Measurements from ENCODE around the gene PPP1R12B.
"Not testable (repeated sequence)": the region's sequence is repeated elsewhere in the genome, so short reads cannot be mapped to it uniquely, and the experiment has no call there.

PPP1R12B gene

DNA sequence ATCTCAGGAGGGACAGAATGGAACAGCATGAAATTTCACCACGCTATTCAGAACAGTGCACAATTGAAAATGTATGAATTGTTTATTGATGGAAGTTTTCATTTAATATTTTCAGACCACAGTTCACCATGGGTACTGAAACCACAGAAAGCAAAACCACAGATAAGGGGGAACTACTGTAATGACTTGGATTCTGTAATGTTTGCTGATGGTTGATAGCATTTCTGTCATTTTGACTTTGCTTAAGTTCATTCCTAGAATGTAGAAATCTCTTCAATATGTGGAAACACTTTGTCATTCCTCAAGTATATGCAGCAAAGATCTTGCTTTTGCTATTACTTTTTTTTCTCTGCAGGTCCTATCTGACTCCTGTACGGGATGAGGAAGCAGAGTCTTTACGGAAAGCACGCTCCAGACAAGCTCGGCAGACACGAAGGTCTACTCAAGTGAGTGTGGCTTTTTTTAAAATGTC is 139.7 kb downstream of the PPP1R12B start:
- DNase-seq (ENCODE audit: low read depth): not testable (repeated sequence)

DNA sequence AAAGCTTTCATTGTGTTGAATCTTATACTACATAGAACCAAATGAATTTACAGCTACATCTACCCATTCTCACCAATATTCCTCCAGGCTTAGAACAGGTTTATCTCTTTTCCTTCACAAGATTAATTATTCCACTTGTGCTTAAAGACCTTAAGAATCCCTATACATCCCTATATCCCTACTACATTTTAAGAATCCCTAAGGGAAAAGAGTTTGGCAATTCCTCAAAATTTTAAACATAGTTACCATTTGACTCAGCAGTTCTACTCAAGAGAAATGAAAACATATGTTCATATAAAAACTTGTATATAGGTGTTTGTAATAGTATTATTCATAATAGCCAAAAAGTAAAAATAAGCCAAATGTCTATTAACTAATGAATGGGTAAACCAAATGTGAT is 140.6 kb downstream of the PPP1R12B start:
- DNase-seq (ENCODE audit: low read depth): not testable (repeated sequence)

DNA sequence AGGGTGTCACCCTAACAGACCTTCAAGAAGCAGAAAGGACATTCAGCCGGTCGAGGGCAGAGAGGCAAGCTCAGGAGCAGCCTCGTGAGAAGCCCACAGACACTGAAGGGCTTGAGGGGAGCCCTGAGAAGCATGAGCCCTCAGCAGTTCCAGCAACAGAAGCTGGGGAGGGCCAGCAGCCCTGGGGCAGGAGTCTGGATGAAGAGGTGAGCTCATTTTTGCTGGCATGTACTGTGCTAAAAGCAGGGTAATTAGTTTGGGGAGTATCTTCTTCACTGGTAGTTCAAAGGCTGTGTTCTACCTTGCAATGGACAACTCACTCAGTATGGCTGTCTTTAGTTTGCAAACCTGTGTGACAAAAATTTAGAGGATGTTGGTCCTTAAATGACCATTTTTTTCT is 144.6 kb downstream of the PPP1R12B start:
- not testable (repeated sequence) for DNase-seq (ENCODE audit: low read depth)

DNA sequence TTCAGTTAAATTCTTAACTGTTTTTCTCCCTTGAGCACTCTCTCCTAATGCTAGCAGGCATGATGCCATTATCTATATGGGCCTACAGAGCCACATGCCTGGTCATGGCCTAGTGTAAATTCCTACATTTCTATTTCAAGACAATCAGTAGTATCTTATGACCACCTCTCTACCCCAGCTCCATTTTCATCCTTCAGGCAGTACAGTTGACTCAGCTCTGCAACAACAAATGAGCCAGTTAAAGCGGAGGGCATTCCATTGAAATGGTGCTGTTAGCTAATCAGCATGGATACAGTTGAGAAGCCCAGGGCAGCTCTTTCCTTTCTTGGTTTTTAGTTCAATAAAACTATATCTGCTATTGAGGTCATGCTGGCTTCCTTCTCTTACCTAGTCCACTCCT is 150.0 kb downstream of the PPP1R12B start:
- DNase-seq (ENCODE audit: low read depth): no peak

DNA sequence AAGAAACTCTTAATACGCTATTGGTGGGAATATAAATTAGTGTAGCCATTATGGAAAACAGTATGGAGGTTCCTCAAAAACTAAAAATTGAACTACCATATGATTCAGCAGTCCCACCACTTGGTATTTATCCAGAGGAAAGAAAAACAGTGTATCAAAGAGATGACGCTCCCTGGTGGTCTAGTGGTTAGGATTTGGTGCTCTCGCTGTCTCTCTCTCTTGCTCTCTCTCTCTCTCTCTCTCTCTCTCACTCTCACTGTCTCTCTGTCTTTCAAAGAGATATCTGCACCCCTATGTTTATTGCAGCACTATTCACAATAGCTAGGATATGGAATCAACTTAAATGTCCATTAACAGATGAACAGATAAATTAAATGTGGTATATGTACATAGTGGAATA is 151.5 kb downstream of the PPP1R12B start:
- DNase-seq (ENCODE audit: low read depth): not testable (repeated sequence)

DNA sequence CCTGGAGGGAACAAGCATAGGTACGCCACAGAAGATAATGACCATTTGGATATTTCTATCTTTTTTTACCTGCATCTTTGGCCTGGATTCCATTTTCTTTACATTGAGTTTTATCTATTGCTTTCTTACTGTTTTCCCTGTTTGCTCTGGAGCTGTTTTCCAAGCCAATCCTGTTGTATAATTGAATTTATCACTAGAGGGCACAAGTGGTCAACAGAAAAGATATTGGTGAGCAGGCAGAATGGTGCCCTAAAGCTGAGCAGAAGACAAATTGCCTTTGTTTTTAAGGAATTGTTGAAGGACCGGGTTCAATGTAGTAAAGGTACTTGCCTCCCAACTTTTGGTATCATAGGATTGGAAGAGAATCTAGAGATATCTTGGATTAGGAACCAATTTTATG is 152.8 kb downstream of the PPP1R12B start:
- DNase-seq (ENCODE audit: low read depth): no peak

DNA sequence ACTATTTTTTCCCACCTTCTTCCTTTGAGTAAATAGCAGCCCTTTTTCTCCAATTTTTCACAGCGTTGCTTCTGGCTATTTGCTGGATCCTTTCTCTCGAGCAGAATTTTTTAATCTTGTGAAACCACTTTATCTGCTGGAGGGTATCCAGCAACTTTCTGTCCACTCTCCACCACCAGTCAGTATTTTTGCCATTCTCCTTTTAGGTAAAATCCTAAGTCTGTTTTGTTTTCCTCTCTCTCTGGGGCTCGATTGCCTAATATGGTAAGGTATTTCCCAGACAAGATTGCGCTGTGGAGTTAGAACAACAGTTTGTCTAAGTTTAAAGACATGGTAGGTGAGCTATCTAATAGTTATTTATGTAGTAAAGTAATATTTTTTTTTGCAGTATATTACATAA is 156.9 kb downstream of the PPP1R12B start:
- DNase-seq (ENCODE audit: low read depth): no peak

DNA sequence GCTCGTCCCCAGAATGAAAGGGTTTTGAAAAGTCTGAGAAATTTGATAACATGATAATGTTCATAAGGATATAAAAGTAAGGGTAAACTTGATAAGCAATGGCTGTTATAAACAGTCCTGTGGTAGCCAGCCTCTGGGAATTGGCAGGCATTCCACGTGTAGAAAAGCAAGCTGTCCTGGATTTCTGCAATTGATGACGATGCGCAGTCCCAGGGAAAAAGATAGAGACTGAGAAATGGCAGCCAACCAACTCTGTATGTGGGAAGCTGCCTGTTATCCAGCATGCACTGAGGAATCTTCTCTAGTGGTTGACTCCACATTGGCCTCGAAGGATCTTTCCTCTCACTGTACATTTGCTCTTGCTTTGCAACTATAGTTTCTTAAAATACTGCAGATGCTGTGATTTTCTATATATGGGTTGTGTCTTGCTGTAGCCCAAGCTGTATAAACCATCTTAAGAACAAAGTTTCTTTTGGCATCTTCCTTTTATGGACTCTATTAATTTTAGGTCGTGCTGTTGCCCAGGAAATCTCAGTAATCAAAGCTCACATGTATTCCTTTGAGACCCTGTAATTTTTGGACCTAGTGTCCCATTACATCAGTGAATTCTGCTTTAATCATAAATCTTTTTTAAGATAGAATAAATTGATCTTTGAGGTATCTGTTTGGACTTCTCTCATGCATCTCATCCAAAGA is 157.5 kb downstream of the PPP1R12B start:
- not testable (repeated sequence) for DNase-seq (ENCODE audit: low read depth)

DNA sequence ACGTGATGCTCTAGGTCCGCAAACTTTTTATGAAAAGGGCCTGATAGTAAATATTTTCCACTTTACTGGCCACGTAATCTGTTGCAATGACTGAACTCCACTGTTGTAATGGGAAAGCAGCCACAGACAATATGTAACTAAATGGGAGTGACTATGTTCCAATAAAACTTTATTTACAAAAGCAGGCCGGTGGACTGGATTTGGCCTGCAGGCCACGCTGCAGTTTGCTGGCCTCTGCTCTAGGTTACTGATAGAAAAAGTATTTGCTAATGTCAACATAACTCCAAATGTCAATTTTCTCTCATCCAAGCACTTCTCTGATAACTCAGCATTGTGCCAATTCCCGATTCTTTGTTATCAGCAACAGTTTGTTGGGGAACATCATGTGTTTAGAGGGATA is 160.4 kb downstream of the PPP1R12B start:
- DNase-seq (ENCODE audit: low read depth): not testable (repeated sequence)

DNA sequence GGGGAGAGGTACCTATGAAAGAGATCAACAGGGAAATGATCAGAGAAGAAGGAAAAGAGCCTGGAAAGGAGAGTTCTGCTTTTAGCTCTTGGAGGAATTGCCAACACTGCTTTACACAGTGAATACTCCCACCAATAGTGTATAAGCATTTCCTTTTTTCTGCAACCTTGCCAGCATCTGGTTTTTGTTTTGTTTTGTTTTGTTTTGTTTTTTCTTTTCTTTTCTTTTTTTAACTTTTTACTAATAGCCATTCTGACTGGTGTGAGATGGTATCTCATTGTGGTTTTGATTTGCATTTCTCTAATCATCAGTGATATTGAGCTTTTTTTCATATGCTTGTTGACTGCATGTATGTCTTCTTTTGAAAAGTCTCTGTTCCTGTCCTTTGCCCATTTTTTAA is 165.4 kb downstream of the PPP1R12B start:
- not testable (repeated sequence) for DNase-seq (ENCODE audit: low read depth)

DNA sequence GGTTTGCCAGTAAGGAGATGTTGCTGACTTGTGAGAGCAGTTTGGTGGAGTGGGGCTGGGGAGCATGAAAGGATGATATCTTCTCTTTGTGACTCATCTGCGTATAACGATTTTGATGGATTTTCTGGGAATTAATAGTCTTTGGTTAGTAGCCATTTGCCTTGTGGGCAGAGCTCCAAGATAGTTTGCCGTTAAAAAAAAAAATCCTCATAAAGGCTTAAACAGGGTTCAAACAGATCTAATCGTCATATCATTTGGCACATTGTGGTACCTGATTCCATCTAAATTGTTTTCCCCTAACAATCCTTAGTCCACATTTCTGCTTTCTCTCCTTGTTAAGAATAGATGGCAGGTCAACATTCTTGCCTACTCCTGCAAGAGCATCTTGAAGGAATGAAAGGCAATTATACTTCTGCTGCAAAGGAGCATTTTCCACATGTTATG is 168.0 kb downstream of the PPP1R12B start:
- no peak for DNase-seq (ENCODE audit: low read depth)

DNA sequence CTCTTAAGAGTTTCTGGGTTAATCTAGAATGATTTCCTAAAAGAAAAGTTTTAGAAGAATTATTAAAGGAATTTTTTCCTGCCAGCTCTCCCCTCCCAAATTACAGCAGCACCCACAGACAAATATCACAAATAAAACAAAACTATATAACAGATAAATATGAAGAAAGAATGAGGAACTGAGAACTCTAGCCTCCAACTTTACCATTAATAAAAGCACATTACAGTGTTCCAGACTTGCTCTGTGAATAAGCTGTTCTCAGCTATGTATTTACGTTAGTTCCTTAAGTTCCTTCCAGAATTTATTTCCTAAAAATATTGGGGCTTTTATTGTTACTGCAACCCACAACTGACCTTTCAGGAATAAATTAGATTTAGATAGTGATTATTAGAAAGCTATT is 168.6 kb downstream of the PPP1R12B start:
- not testable (repeated sequence) for DNase-seq (ENCODE audit: low read depth)

DNA sequence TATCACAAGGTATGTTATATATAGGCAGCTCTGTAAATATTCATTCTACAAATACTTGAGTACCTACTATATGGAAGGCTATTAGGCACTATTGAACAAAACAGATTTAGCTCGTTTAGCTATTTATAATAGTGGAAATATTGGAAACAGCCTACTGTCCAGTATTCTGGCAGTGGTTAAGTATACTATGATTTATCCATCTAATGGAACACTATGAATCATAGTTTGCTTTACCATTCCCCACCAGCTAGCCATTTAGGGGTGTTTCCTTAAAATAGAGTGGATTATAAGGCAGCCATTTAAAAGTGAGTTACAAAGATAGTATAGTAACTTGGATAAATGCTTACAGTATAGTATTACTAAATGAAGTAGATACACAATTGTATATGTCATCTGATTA is 169.7 kb downstream of the PPP1R12B start:
- DNase-seq (ENCODE audit: low read depth): not testable (repeated sequence)

DNA sequence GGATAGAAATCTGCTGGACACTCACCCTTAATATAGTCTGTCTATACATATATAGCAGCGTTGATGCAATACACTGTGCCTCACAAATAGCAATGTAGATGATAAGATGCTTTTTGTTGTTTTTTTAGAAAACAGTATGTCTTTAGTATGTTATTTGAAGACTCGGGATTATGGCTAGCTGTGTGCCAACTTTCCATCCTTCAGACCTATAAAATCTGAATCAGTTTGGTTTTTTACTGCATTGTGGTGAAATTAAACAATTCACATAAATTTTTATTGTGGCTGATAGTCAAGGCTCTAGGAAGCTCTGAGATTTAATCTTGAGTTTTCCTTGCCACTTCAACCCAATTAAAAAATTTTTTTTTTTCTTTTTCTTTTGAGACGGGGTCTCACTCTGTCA is 170.4 kb downstream of the PPP1R12B start:
- not testable (repeated sequence) for DNase-seq (ENCODE audit: low read depth)

DNA sequence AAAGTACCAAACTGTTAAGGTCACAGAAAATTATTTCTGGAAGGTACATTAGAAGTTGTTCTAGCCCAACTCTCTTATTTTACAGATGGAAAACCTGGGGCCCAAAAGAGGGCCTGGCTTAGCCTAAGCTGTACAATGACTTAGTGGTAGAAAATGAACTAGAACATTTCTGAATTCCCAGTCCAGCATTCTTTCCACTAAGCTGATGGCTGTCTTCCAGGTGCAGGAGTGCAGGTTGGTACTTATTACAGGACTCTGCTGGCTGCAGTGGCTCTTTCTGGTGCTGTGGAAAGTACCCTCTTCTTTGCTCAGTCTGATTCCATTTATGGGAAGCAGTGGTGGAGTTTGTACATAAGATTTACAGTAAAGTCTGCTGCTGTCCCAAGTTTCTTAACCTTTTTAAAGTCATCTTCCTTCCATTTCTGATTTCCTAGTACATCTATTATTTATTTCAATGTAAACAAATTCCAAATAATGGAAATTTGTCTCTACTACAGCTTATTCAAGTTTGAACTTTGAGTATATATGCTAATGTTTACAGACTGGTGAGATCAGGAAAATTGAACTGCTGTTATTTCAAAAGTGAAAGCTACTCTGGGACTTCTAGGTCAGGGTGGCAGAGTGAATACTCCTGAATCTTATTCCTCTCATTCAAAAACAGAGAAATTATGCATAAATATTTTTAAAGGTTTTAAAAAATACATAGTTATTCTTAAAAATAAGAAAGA is 171.8 kb downstream of the PPP1R12B start:
- not testable (repeated sequence) for DNase-seq (ENCODE audit: low read depth)

DNA sequence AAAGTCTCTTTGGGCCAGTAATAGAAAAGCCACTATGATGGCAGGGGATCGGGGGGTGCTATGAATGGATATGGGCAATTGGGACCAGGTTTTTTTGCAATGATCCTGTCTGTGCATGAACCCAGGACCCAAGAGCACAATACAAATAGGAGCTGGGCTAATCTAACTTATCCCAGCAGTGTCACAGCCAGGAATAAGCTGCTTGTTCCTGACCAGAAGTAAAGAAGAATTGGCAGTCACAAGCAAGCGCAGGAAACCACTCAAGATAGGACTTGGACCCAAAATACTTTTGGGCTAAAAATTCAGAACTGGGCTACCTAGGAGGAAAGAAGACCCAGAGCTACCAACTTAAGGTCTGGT is 172.3 kb downstream of the PPP1R12B start:
- DNase-seq (ENCODE audit: low read depth): not testable (repeated sequence)

DNA sequence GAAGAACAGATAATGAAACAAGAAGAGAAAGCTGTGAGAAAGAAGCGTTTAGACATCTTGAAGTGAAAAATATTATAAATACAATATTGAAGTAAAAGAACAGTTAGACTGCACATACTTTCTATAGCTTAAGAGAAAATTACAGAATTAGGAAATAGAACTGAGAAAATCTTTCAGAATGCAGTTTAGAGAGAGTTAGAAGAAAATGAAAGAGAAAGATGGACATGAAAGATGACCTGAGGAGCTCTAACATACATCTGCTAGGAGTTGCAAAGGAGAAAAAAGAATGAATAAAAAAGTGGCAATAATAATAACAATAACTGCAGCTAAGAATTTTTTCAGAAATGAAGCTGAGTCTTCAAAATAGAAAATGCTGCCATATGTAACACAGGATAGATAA is 173.0 kb downstream of the PPP1R12B start:
- not testable (repeated sequence) for DNase-seq (ENCODE audit: low read depth)

DNA sequence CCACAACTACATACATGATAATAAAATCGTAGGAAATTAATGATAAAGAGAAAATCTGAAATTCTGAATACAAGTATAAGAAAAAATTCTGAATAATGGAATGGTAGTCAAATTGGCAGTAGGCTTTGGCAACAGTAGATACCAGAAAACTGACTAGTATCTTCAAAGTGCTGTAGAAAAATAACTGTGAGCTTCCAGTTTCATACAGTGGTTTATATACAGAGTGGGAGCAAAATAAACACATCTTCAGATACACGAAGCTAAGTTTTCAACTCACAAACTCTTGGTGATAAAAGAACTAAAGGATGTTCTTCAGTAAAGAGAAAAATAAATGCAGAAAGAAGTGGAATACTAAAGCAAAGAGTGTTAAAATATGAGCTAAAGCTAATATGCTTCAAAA is 173.4 kb downstream of the PPP1R12B start:
- DNase-seq (ENCODE audit: low read depth): no peak

DNA sequence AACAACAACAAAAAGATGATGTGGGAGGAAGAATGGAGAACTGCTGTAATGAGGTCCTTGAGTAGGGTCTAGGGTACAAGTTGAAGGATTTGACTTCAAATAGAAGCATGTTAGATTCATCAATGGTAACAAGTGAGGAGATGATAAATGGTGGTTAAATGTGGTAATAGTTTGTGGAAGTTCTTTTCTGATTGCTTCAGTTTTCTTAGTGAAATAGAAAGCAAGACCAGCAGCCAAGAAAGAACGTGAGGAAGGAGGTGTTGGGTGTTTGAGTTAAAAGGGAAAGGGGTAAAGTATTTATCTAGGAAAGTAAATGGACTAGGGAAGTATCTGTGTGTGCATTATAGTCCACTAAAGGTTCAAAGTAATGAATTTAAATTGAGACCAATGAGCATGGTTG is 177.6 kb downstream of the PPP1R12B start:
- DNase-seq (ENCODE audit: low read depth): not testable (repeated sequence)

DNA sequence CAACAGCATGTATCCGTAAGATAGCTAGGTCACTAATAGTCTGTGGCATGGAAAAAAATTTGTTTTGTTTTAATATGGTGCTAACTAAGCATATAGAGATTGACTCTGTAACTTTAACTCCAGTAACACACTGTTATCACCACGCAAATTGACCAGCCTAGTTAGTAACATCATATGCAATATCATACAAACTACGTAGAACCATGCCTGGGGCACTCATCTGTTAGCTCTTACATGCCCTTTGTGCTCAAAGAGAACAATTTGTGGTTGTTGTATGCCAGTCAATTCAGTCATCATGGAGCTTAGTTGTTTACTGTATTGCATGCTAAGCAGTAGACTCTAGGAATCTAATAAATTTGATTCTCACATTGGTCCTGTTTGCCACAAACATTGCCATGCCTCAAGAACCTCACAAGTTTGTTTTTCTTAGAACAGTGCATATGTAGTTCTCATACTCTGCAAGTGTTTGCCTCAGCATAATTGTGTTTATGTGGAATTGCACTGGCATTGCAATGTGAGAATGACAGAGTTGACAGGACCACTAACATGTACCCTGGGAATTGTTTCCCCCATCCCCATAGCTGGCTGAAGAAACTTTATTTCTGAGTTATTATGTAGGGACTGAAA is 179.7 kb downstream of the PPP1R12B start:
- DNase-seq (ENCODE audit: low read depth): not testable (repeated sequence)

DNA sequence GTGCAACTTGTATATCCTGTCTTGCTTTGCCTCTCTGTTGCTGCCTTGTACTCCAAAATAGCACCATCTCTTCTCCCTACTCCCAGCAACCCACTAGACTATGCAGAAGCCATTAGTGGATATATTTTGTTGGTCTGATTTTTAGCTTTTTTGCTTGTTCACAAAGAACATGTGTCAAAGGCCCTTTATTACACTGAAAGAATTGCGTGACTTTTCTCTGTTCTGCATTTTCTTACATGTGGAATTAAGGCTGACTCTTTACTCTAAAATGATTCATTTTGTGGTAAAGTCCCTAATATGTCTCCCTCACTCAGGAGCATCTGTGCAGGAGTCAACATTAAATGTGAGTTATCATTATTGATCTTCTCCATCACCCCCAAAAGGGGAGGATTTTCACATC is 182.2 kb downstream of the PPP1R12B start:
- DNase-seq (ENCODE audit: low read depth): not testable (repeated sequence)

DNA sequence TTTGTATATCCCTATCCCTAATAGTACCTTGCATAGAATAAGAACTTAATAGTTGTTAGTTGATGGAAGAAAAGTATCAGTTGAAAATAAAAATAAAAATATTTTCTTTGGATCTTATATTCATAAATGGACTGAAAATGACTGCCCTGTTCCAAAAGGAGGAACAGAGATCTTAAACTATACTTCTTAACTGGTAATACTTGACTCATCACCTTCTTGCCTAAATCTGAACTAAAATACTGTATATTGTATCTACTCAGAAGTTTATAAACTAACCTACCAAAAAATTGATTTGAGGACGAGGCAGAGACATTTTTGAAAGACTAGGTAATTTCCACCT is 182.9 kb downstream of the PPP1R12B start:
- DNase-seq (ENCODE audit: low read depth): no peak

Measured in activated T-cell treated with anti-CD3 and anti-CD28 coated beads for 1 hour (primary cell).